OCI-LY1 (cell line): ENCODE results near the gene DNAH14.
"Not testable (repeated sequence)": the region's sequence is repeated elsewhere in the genome, so short reads cannot be mapped to it uniquely, and the experiment has no call there.

Source experiments
- H2AFZ ChIP-seq: fragments of 200-600 bp; sonication (generic), shearing (Covaris generic); 2 replicates; pipeline ENCODE4 v1.6.0; 2014; ENCODE audit warnings: antibody characterized with exemption, mild to moderate bottlenecking, low read length
- H3F3A ChIP-seq: fragments of 200-600 bp; sonication (generic), shearing (Covaris generic); 2 replicates; pipeline ENCODE4 v1.6.0; 2014; ENCODE audit warnings: mild to moderate bottlenecking, antibody characterized with exemption, low read length, moderate library complexity; ENCODE audit not compliant: insufficient read depth
- H3K27ac ChIP-seq: fragments of 200-600 bp; sonication (generic); 2 replicates; pipeline ENCODE4 v1.5.1; 2014; ENCODE audit warnings: low read length, mixed run types, mild to moderate bottlenecking, low read depth; ENCODE audit not compliant: poor library complexity, severe bottlenecking
- H3K27me3 ChIP-seq: fragments of 200-600 bp; sonication (generic); 2 replicates; pipeline ENCODE4 v1.6.0; 2014; ENCODE audit warnings: antibody characterized with exemption, mild to moderate bottlenecking, low read length, moderate library complexity; ENCODE audit not compliant: insufficient read depth
- H3K36me3 ChIP-seq: fragments of 200-600 bp; sonication (generic); 2 replicates; pipeline ENCODE4 v1.6.1; 2014; ENCODE audit warnings: mild to moderate bottlenecking, antibody characterized with exemption, low read length, moderate library complexity, mixed read lengths; ENCODE audit not compliant: insufficient read depth
- H3K4me1 ChIP-seq: fragments of 200-600 bp; sonication (generic); 2 replicates; pipeline ENCODE4 v1.5.1; 2014; ENCODE audit warnings: mild to moderate bottlenecking, low read length, moderate library complexity; ENCODE audit not compliant: insufficient read depth, severe bottlenecking
- H3K4me2 ChIP-seq: fragments of 200-600 bp; sonication (generic), shearing (Covaris generic); 2 replicates; pipeline ENCODE4 v1.6.1; 2014; ENCODE audit warnings: low read length
- H3K4me3 ChIP-seq: fragments of 200-600 bp; sonication (generic); 2 replicates; pipeline ENCODE4 v1.5.1; 2014; ENCODE audit warnings: low read length, low read depth, mild to moderate bottlenecking, mixed read lengths; ENCODE audit not compliant: poor library complexity, severe bottlenecking
- H3K79me2 ChIP-seq: fragments of 200-600 bp; shearing (Covaris generic); 2 replicates; pipeline ENCODE4 v1.6.1; 2016; ENCODE audit warnings: mixed run types, low read length, mixed read lengths; ENCODE audit not compliant: insufficient read depth
- H3K9ac ChIP-seq: fragments of 200-600 bp; sonication (generic), shearing (Covaris generic); 2 replicates; pipeline ENCODE4 v1.6.1; 2014; ENCODE audit warnings: mild to moderate bottlenecking, low read length, mixed read lengths
- H3K9me2 ChIP-seq: fragments of 200-600 bp; sonication (generic), shearing (Covaris generic); 2 replicates; pipeline ENCODE4 v1.6.1; 2014; ENCODE audit warnings: low read depth, mild to moderate bottlenecking, low read length, mixed read lengths
- H3K9me3 ChIP-seq: fragments of 200-600 bp; shearing (Covaris generic); 2 replicates; pipeline ENCODE4 v1.6.1; 2014; ENCODE audit warnings: low read length, mixed read lengths
- H4K20me1 ChIP-seq: fragments of 200-600 bp; sonication (generic), shearing (Covaris generic); 2 replicates; pipeline ENCODE4 v1.6.0; 2016; ENCODE audit warnings: mild to moderate bottlenecking, low read length; ENCODE audit not compliant: insufficient read depth
- CTCF ChIP-seq: fragments of 200-600 bp; sonication (generic), shearing (Covaris generic); IDR thresholded peaks from 2 replicates; pipeline ENCODE4 v1.5.1; 2017; ENCODE audit warnings: mild to moderate bottlenecking, antibody characterized with exemption, low read length, moderate library complexity, mixed read lengths
- EZH2 ChIP-seq: fragments of 200-600 bp; sonication (generic), shearing (Covaris generic); IDR thresholded peaks from 2 replicates; pipeline ENCODE4 v1.8.0; 2017; ENCODE audit warnings: borderline replicate concordance, mixed run types, mild to moderate bottlenecking, antibody characterized with exemption, low read length, moderate library complexity, mixed read lengths

The DNAH14 gene

GRCh38 chr1:225021037-225021436, 91.6 kb downstream of the DNAH14 start:
- Histone ChIP-seq H3K4me3 (no peak overlapping the region), H3K9me2 (no peaks in the 10 kb centered on the region), H4K20me1 (no peaks in the 10 kb centered on the region), H3F3A (no peaks in the 10 kb centered on the region), H3K4me2 (no peak overlapping the region), H3K27ac (no peak overlapping the region), H2AFZ (no peak overlapping the region), H3K36me3 (no peaks in the 10 kb centered on the region), H3K9me3 (no peaks in the 10 kb centered on the region), H3K9ac (no peak overlapping the region), H3K27me3 (no peaks in the 10 kb centered on the region), H3K79me2 (no peaks in the 10 kb centered on the region), H3K4me1 (no peaks in the 10 kb centered on the region)
- no peak for TF ChIP-seq EZH2
- no peak for TF ChIP-seq CTCF

GRCh38 chr1:225026701-225027100, 97.2 kb downstream of the DNAH14 start:
- H3K9ac ChIP-seq: no peak overlapping the region
- TF ChIP-seq CTCF: no peak
- TF ChIP-seq EZH2: no peak

GRCh38 chr1:225036441-225036840, 107.0 kb downstream of the DNAH14 start:
- not testable (repeated sequence) for H3K27me3 ChIP-seq, H3K9me3 ChIP-seq, H3K36me3 ChIP-seq, H3K27ac ChIP-seq, H3F3A ChIP-seq, H3K79me2 ChIP-seq, H2AFZ ChIP-seq, H3K4me3 ChIP-seq, H4K20me1 ChIP-seq, H3K4me1 ChIP-seq, H3K4me2 ChIP-seq, H3K9me2 ChIP-seq, H3K9ac ChIP-seq

More at GRCh38 chr1:225026701-225027100, 97.2 kb downstream of the DNAH14 start:
- H3K79me2 ChIP-seq: no peaks in the 10 kb centered on the region; the same call in 1 of the 2 replicates
- H3K27ac ChIP-seq: no peak overlapping the region
- no peaks in the 10 kb centered on the region for H3F3A ChIP-seq
- no peaks in the 10 kb centered on the region for H3K27me3 ChIP-seq
- H4K20me1 ChIP-seq: no peaks in the 10 kb centered on the region
- H2AFZ ChIP-seq: no peak overlapping the region
- H3K9me2 ChIP-seq: no peaks in the 10 kb centered on the region
- H3K4me2 ChIP-seq: no peak overlapping the region
- H3K4me1 ChIP-seq: no peaks in the 10 kb centered on the region
- no peaks in the 10 kb centered on the region for H3K9me3 ChIP-seq
- H3K4me3 ChIP-seq: no peak overlapping the region
- no peaks in the 10 kb centered on the region for H3K36me3 ChIP-seq

- H3K27ac ChIP-seq: no peak overlapping the region
- no peaks in the 10 kb centered on the region for H3F3A ChIP-seq
- no peaks in the 10 kb centered on the region for H3K79me2 ChIP-seq
- no peak overlapping the region for H3K4me2 ChIP-seq
- H2AFZ ChIP-seq: no peak overlapping the region
- no peak overlapping the region for H3K4me3 ChIP-seq
- no peaks in the 10 kb centered on the region for H3K27me3 ChIP-seq
- H4K20me1 ChIP-seq: no peaks in the 10 kb centered on the region
- H3K9ac ChIP-seq: no peak overlapping the region
- no peaks in the 10 kb centered on the region for H3K9me2 ChIP-seq
- H3K4me1 ChIP-seq: no peaks in the 10 kb centered on the region
- H3K36me3 ChIP-seq: no peaks in the 10 kb centered on the region
- TF ChIP-seq CTCF (no peak), EZH2 (no peak)
- no peaks in the 10 kb centered on the region for H3K9me3 ChIP-seq
Measured at GRCh38 chr1:225042263-225042662, 112.8 kb downstream of the DNAH14 start.
